ENCODE measurements around the gene SREK1.

The SREK1 gene

DNA sequence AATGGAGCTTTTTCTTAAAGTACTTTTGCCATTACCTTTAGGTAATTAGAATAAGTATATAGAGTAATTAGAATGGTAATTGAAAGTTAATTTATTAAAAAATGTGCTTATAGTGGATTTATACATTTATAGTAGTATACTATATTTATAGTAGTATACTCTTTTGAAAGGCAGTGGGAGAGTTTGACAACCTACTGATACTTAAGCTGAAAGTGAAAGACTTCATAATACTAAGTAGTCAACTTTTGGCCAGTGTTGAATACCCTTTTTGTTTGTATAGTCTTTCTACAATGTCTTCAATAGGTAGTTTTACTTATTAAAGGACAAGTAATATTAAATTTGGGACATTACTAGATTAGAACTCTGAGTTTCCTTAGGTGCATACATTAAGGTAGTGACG lies 12.9 kb downstream of the SREK1 start:
- no peak for DNase-seq
- intact Hi-C loops (cut with DNase I), result no loop called here

DNA sequence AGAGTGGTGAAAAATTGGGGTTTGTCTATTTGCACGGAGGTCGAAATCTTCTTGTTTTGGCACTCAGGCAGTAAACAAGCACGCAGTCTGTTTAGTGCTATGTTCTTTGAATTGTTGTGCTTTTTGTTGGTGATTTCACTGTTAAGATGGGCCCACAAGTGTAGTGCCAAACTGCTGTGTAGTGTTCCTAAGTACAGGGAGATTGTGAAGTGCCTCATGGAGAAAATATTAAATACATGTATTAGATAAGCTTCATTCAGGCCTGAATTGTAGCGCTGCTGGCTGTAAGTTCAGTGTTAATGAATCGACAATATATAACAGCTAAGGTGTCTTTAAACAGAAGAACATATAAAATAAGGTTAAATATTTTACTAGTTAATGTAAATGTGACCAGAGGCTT lies 17.3 kb downstream of the SREK1 start:
- intact Hi-C loops (cut with DNase I), result no loop called here
- no peak for DNase-seq

DNA sequence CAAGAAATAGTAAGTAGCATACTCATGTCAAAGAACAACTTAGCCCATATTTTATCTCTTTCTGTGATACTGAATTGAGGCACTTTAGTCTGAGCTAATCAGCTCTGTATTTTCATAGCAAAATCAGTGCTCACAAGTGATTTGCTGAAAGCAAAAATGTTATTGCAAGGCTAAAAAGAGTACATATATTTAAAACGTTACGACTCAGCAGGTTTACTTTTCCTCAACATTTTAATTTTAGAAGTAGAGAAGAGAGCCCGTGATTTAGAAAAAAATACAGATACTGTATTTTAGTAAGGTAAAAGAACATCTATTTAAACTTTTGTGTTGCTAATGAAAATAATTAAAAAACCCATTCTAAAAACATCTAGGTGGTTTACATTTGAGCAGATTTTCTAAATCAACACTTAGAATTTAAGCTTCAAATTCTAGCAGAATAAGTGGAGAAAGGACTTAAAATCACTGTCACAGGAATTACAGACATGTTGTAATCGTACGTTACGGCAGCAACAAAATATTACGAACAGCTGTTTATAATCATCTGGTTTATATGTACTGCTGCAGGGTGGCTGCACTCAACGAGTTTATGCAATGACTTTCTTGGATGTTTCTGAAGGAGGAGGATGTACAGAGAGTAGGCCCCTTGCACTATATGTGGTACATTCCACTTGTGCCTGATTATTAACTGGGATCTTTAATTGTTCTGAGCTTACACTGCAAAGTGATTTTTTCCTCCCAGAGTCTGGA lies 20.1 kb downstream of the SREK1 start:
- DNase-seq, result no peak
- intact Hi-C loops (cut with DNase I), result no loop called here

DNA sequence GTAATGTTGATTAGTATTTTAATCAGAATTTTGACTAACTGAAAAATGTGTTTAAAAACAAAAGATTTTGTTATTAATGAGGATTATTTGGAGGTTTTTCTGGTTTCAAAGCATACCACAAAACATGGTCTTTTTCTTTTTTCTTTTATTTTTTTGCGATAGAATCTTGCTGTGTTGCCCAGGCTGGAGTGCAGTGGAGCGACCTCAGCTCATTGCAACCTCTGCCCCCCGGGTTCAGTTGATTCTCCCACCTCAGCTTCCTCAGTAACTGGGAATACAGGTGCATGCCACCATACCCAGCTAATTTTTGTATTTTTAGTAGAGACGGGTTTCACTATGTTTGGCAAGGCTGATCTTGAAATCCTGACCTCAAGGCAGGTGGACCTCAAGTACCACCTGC lies 24.1 kb downstream of the SREK1 start:
- no peak for DNase-seq
- intact Hi-C loops (cut with DNase I), result no loop called here

DNA sequence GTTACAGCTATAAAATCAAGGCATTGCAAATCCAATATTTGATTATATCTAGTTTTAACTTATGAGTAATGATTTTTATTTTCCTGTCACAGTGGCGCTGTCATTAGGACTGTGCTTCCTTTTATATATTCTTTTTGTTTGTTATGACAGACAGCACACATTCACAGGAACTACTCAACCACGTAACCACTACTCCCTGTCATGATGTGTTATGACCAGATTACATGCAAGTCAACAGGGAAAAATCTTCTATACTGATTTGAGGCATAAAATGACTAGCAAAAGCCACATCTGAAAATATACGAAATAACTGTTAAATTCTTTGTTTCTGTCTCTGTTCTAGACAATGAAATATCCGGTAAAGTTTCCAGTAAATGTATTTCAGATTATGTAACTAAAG lies 25.4 kb downstream of the SREK1 start:
- no peak for DNase-seq
- intact Hi-C loops (cut with DNase I), result no loop called here

DNA sequence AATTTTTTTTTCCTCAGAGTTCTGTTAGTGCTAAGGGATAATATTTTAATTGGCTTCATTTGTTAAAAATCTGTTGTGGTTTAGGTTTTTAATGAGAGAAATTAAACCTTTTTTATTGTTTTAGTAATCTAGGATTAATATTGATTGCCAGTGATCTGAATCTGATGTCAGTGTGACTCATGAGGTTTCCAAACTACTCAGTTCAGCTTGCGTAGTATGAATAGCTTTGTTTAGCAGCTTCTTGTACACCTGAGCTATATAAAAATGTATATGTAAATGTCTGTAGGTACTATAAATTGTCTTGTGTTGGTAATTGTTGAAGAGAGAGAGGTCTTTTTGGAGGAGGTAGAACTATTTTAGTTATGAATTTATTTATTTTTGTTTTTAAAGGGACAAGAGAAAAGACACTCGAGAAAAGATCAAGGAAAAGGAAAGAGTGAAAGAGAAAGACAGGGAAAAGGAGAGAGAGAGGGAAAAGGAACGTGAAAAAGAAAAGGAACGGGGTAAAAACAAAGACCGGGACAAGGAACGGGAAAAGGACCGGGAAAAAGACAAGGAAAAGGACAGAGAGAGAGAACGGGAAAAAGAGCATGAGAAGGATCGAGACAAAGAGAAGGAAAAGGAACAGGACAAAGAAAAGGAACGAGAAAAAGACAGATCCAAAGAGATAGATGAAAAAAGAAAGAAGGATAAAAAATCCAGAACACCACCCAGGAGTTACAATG lies 26.3 kb downstream of the SREK1 start:
- intact Hi-C loops (cut with DNase I), result no loop called here
- DNase-seq, result no peak

DNA sequence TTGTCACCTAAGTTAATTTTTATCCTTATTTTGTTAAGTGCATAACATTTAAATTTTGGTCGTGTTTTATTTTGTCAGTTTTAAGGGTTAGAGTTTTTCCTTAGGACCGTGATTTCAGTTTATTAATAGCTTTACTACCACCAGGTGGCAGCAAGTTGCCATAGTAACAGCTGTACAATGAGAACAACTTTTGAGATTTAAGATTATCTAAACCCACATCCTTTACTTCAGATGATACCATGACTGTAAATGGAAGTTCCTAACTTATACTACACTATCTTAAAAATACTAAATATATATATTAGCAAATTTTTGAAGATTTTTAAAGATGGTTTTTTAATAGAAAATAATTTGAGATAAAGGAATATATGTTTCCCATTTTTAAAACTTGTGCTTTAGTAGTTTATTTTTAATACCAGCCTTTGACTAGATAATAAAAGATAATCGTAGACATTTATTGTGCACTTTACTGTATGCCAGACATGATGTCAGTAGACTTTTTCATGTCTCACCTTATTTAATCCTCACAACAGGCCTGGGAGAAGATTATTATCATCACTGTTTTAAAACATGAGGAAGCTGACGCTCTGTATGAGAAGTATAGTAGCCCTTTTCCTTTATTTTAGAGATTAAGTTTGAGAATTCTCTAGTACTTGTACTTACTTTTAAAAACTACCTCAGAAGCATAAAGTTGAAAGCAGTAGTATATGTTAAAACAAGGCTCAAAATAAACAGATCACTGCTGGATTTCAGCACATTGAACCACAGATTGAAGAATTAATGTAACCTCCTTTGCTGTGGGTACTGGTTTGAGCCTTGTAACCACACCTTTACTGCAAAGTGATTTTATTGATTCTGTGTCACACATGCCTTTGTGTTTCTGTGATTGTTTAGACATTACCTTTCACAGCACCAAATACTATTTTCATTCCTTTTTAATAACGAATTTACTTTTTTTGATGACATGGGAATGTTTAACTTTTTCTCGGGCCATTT lies 27.5 kb downstream of the SREK1 start:
- DNase-seq, result peak in 25 of 42 donors; percentile 13 to 79 (median 44)
- intact Hi-C loops (cut with DNase I), result no loop called here

DNA sequence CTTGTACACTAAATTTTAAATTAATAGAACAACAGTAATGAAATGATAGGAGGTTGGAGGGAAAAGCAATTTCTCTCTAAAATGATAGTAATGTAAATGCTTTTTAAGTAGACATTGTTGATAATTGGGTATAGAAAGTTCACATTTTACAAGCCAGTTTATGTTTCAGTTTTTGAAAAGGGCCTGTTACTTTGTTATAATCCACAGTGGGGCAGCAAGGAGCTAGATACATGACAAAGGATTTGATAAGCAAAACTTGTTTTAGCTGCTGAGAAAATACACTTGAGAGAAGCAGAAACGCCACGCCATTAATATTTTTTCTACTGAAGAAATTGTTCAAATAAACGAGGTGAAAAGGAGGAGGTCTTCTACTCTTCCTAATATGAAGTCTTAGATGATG lies 30.2 kb downstream of the SREK1 start:
- intact Hi-C loops (cut with DNase I), result no loop called here
- peak in 9 of 42 donors; percentile 11 to 49 (median 18) for DNase-seq

DNA sequence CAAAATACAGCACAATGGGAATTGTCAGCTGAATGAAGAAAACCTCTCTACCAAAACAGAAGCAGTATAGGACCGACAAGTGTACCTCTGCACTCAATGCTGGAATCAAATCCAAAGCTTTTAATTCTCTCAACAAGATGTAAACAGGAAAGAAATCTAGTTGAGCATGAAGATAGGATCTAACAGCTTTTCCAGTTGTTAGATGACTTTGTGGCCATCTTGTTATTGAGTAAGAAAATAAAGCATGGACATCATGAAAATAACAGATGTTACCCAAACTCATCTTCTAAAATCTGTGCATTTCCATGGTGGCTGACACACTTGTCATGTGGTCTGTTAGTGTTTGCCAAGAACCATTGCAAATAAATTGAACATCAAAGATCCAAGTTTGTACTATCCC lies 34.7 kb downstream of the SREK1 start:
- intact Hi-C loops (cut with DNase I), result no loop called here
- DNase-seq, result no peak

DNA sequence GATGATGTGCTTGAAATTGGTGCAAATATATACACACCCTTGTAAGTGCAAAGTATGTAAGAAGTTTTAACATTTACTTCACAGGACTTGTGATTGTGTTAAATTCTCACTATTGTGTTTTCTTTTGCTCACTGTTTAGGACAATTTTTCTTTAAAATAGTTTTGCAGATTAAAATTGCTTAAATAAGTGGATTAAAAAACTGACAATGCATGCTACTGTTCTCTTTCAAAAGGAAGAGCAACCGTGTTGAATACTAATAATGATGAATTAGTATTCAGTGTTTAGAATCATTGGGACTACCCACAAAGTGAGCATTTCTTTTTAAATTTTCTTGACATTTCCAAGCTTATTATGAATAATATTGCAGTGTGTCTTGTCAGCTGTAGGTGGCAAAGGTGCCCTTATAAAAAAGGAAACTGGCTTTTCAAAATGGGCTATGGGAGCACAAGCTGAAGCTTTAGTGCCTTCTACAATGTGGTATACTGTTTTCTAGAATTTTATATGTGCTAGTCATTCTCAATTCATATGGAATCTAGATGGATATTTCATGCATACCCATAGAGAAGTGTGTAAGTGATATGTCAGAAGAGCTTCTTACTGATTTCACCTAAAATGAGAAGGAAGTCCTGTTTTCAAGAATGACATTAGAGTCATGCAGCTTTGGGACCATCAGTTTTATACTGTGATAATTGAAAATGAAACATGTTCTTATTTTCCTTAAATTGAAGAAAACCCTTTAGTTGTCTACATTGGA lies 35.4 kb downstream of the SREK1 start:
- intact Hi-C loops (cut with DNase I), result no loop called here
- peak in 3 of 42 donors; percentile 7 to 25 (median 19) for DNase-seq

DNA sequence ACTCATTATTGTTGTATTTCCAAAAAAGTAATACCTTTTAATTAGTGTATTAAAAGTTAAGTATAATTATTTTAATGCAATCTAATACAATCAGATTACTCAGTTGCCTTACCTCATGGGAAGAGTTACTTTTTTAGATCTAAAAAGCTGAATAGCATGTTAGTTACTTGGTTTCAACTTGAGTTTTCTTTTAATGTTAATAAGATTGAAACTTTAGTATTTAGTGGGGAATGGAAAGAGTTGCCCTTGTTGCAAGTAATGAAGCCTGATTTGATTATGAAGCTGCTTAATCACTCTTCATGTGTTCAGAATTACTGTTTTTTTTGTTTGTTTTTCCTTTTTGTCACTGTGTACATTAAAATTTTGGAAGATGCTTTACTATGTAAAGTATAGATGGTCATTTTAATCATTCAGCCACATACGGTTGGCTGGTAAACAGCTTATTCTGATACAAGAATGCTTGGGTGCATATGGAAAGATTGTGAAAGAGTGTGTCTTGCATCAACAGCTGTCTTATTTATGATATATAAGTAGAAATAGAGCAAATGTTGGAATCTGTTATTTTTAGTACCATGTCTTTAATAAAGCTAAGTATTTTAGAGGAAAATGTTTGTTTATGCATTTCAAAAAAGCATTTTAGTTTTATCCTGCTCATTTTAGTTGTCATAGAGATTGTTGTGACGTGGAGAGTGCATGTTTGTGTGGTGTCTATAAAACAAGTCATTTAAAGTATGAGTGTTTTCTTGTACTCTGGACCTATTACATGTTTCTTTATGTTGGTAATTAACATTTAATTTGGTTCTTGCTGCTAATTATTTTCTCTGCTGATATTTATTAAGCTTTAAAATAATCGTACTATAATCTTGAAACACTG lies 36.4 kb downstream of the SREK1 start:
- intact Hi-C loops (cut with DNase I), result no loop called here
- DNase-seq, result no peak

DNA sequence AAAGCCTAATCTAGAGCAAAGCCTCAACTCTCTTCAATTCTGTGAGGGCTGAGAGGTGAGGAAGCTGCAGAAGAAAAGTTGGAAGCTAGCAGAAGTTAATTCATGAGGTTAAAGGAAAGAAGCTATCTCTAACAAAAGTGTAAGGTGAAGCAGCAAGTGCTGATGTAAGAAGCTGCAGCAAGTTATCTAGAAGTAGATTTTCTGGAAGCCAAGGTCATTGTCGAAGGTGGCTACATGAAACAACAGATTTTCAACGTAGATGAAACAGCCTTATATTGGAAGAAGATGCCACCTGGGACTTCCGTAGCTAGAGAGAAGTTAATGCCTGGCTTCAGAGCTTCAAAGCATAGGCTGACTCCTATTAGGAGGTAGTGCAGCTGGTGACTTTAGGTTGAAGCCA lies 42.0 kb downstream of the SREK1 start:
- intact Hi-C loops (cut with DNase I), result no loop called here
- no peak for DNase-seq

DNA sequence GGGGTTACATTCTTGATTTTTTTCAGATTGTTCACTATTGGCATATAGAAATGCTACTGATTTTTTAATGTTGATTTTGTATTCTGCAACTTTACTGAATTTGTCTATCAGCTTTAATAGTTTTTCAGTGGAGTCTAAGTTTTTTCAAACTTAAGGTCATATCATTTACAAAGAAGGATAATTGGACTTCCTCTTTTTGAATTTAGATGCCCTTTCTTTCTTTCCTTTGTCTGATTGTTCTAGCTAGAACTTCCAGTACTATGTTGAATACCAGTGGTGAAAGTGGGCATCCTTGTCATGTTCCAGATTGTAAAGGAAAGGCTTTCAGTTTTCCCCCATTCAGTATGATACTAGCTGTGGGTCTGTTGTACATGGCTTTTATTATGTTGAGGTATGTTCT lies 49.3 kb downstream of the SREK1 start:
- DNase-seq, result no peak
- intact Hi-C loops (cut with DNase I), result no loop called here

DNA sequence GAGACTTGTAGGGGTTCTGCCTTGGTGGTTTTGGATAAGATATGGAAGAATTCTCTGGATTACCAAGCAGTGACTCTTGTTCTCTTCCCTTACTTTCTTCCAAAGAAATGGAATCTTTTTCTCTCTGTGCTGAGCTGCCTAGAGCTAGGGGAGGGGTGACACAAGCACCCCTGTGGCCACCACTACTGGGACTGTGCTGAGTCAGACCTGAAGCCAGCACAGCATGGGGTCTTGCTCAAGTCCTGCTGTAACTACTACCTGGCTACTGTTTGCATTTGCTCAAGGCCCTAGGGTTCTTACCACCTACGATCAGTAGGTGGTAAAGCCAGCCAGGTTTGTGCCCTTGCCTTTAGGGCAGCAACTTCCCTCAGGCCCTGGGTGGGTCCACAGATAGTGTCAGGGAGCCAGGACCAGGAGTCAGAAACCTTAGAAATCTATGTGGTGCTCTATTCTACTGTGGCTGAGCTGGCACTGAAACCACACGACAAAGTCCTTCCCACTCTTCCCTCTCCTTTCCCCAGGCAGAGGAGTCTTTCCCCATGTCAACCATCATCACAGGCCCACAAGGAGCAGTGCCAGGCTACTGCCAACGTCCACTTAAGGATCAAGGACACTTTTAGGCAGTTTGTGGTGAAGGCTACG lies 53.8 kb downstream of the SREK1 start:
- intact Hi-C loops (cut with DNase I), result no loop called here
- no peak for DNase-seq

DNA sequence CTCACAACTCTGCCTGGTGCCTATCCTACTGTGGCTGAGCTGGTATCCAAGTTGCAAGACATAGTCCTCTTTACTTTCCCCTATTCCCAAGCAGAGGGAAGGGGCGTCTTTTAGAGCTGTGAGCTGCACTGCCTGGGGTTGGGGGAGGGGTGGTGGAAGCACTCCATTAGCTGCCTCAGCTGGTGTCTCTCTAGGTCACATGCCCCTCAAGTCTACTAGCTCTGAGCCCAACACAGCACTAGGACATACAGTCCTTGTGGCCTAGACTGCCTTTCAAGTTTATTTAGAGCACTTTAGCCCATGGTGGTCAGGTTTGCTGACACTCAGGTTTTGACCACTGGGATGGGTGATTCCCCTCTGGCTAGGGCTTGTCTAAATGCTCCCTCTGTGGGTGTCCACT lies 54.7 kb downstream of the SREK1 start:
- intact Hi-C loops (cut with DNase I), result no loop called here
- DNase-seq, result no peak

DNA sequence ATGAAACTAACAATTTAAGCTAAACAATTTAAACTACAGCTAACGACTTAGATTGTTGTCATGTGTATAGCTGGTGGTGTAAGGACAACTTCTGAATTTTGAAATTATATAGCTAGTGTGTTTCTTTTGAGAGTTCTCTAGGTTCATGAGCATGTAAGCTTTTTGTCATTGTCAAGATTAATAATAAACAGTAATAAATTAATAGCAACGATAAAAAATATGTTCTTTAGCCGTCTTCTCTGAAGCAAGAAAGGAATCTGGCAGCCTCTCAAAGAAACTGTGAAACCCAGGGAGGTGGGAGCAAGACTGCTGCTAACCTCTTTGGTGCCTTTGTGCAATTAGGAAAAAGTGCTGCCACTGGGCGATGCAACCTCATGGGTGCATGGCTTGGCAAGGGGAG lies 59.4 kb downstream of the SREK1 start:
- intact Hi-C loops (cut with DNase I), result no loop called here
- no peak for DNase-seq

DNA sequence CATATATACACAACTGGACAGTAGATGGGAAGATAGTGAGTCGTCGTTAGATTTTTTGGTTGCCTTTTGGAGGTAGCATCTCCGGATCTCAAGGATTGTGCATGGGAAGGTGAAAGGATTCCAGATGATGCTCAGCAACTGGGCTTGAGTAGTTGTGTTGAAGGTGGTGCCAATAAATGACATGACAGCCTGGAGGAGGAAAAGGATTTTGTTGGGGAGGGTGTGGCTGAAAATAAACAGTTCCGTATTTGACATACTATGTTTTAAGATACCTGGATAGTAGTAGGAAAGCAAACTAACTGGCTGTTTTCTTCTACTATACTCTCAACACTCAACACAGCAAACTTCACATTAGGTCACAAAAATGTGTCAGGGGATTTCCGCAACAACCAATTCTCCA lies 62.4 kb downstream of the SREK1 start:
- intact Hi-C loops (cut with DNase I), result no loop called here
- no peak for DNase-seq

Measured in head of caudate nucleus (tissue), 42 donors.